ENCODE data around the gene LNPEP.

The LNPEP gene

DNA sequence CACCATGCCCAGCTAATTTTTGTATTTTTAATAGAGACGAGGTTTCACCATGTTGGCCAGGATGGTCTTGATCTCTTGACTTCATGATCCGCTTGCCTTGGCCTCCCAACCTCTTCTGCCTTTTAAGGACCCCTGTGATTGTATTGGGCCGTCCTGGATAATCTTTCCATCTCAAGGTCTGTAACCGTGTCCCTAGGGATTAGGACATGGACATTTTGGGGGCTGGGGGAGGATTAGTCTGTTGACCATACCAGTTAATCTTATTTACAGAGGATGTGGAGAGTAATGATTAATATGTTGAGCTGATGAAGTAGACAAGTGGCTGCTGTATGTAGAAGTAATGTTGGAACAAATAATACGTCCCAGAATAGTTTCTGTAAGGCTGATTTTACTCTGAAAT lies 23.1 kb downstream of the LNPEP start:
- TF ChIP-seq ZNF70 (CRISPR knock-in tag; IDR thresholded peaks at IDR 0.05): no peak
- TF ChIP-seq TOX (CRISPR knock-in tag; IDR thresholded peaks at IDR 0.05; ENCODE audit: borderline replicate concordance): no peak
- no peak for TF ChIP-seq TCF4 (CRISPR knock-in tag; IDR thresholded peaks at IDR 0.05; ENCODE audit: borderline replicate concordance)
- no peak for TF ChIP-seq PPARA (CRISPR knock-in tag; IDR thresholded peaks at IDR 0.05; ENCODE audit: borderline replicate concordance)
- TF ChIP-seq, protein P1, sequence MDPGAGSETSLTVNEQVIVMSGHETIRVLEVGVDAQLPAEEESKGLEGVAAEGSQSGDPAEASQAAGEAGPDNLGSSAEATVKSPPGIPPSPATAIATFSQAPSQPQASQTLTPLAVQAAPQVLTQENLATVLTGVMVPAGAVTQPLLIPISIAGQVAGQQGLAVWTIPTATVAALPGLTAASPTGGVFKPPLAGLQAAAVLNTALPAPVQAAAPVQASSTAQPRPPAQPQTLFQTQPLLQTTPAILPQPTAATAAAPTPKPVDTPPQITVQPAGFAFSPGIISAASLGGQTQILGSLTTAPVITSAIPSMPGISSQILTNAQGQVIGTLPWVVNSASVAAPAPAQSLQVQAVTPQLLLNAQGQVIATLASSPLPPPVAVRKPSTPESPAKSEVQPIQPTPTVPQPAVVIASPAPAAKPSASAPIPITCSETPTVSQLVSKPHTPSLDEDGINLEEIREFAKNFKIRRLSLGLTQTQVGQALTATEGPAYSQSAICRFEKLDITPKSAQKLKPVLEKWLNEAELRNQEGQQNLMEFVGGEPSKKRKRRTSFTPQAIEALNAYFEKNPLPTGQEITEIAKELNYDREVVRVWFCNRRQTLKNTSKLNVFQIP (CRISPR knock-in tag; IDR thresholded peaks at IDR 0.05; ENCODE audit: borderline replicate concordance, low read depth): no peak
- no peak for TF ChIP-seq ZC3H10 (CRISPR knock-in tag; IDR thresholded peaks at IDR 0.05)
- TF ChIP-seq BACH2 (CRISPR knock-in tag; IDR thresholded peaks at IDR 0.05; ENCODE audit: borderline replicate concordance): no peak
- TF ChIP-seq ZNF565 (CRISPR knock-in tag; conservative IDR thresholded peaks at IDR 0.05; ENCODE audit: low read depth): no peak
- TF ChIP-seq, protein P2, sequence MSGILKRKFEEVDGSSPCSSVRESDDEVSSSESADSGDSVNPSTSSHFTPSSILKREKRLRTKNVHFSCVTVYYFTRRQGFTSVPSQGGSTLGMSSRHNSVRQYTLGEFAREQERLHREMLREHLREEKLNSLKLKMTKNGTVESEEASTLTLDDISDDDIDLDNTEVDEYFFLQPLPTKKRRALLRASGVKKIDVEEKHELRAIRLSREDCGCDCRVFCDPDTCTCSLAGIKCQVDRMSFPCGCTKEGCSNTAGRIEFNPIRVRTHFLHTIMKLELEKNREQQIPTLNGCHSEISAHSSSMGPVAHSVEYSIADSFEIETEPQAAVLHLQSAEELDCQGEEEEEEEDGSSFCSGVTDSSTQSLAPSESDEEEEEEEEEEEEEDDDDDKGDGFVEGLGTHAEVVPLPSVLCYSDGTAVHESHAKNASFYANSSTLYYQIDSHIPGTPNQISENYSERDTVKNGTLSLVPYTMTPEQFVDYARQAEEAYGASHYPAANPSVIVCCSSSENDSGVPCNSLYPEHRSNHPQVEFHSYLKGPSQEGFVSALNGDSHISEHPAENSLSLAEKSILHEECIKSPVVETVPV (CRISPR knock-in tag; IDR thresholded peaks at IDR 0.05): no peak
- no peak for TF ChIP-seq ZNF8 (CRISPR knock-in tag; IDR thresholded peaks at IDR 0.05)
- TF ChIP-seq OSR1 (CRISPR knock-in tag; IDR thresholded peaks at IDR 0.05): no peak
- no peak for TF ChIP-seq ESRRG (CRISPR knock-in tag; IDR thresholded peaks at IDR 0.05)
- TF ChIP-seq, protein P3, sequence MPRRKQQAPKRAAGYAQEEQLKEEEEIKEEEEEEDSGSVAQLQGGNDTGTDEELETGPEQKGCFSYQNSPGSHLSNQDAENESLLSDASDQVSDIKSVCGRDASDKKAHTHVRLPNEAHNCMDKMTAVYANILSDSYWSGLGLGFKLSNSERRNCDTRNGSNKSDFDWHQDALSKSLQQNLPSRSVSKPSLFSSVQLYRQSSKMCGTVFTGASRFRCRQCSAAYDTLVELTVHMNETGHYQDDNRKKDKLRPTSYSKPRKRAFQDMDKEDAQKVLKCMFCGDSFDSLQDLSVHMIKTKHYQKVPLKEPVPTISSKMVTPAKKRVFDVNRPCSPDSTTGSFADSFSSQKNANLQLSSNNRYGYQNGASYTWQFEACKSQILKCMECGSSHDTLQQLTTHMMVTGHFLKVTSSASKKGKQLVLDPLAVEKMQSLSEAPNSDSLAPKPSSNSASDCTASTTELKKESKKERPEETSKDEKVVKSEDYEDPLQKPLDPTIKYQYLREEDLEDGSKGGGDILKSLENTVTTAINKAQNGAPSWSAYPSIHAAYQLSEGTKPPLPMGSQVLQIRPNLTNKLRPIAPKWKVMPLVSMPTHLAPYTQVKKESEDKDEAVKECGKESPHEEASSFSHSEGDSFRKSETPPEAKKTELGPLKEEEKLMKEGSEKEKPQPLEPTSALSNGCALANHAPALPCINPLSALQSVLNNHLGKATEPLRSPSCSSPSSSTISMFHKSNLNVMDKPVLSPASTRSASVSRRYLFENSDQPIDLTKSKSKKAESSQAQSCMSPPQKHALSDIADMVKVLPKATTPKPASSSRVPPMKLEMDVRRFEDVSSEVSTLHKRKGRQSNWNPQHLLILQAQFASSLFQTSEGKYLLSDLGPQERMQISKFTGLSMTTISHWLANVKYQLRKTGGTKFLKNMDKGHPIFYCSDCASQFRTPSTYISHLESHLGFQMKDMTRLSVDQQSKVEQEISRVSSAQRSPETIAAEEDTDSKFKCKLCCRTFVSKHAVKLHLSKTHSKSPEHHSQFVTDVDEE (CRISPR knock-in tag; IDR thresholded peaks at IDR 0.05): no peak
- no peak for TF ChIP-seq RARB (CRISPR knock-in tag; IDR thresholded peaks at IDR 0.05)
- TF ChIP-seq, protein P4, sequence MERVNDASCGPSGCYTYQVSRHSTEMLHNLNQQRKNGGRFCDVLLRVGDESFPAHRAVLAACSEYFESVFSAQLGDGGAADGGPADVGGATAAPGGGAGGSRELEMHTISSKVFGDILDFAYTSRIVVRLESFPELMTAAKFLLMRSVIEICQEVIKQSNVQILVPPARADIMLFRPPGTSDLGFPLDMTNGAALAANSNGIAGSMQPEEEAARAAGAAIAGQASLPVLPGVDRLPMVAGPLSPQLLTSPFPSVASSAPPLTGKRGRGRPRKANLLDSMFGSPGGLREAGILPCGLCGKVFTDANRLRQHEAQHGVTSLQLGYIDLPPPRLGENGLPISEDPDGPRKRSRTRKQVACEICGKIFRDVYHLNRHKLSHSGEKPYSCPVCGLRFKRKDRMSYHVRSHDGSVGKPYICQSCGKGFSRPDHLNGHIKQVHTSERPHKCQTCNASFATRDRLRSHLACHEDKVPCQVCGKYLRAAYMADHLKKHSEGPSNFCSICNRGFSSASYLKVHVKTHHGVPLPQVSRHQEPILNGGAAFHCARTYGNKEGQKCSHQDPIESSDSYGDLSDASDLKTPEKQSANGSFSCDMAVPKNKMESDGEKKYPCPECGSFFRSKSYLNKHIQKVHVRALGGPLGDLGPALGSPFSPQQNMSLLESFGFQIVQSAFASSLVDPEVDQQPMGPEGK (CRISPR knock-in tag; IDR thresholded peaks at IDR 0.05; ENCODE audit: borderline replicate concordance): no peak
- no peak for TF ChIP-seq ARNTL (CRISPR knock-in tag; IDR thresholded peaks at IDR 0.05; ENCODE audit: borderline replicate concordance, low read depth)
- no peak for TF ChIP-seq ZFP3 (CRISPR knock-in tag; IDR thresholded peaks at IDR 0.05)
- TF ChIP-seq ISL1 (CRISPR knock-in tag; IDR thresholded peaks at IDR 0.05): no peak
- no peak for TF ChIP-seq GLIS3 (CRISPR knock-in tag; IDR thresholded peaks at IDR 0.05)
- no peak for ATAC-seq

DNA sequence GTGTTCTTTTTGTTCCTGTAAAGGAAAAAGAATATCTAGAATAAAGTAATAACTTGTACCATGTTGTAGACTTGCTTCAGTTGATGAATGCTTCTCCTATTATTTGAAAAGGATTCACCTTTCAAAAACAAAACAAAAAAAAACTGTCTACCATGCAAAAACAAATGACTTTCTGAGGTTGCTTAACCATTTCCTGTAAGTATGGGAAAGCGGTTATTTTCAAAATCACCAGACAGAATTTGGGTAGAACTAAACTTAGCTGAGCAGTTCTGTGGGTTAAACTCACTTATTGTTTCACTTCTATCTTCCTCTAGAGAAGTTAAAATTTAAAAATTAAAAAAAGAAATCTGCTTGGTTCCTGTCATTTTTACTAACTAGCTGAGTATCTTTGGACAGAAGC lies 25.2 kb downstream of the LNPEP start:
- no peak for ATAC-seq
- TF ChIP-seq, protein P5, sequence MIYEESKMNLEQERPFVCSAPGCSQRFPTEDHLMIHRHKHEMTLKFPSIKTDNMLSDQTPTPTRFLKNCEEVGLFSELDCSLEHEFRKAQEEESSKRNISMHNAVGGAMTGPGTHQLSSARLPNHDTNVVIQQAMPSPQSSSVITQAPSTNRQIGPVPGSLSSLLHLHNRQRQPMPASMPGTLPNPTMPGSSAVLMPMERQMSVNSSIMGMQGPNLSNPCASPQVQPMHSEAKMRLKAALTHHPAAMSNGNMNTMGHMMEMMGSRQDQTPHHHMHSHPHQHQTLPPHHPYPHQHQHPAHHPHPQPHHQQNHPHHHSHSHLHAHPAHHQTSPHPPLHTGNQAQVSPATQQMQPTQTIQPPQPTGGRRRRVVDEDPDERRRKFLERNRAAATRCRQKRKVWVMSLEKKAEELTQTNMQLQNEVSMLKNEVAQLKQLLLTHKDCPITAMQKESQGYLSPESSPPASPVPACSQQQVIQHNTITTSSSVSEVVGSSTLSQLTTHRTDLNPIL (CRISPR knock-in tag; IDR thresholded peaks at IDR 0.05; ENCODE audit: low read depth): no peak
- no peak for TF ChIP-seq ZNF8 (CRISPR knock-in tag; IDR thresholded peaks at IDR 0.05)
- TF ChIP-seq ZFP3 (CRISPR knock-in tag; IDR thresholded peaks at IDR 0.05): no peak
- TF ChIP-seq PPARA (CRISPR knock-in tag; IDR thresholded peaks at IDR 0.05; ENCODE audit: borderline replicate concordance): no peak
- TF ChIP-seq ISL1 (CRISPR knock-in tag; IDR thresholded peaks at IDR 0.05): no peak
- no peak for TF ChIP-seq BACH2 (CRISPR knock-in tag; IDR thresholded peaks at IDR 0.05; ENCODE audit: borderline replicate concordance)
- TF ChIP-seq, protein P1 (CRISPR knock-in tag; IDR thresholded peaks at IDR 0.05; ENCODE audit: borderline replicate concordance, low read depth): no peak
- no peak for TF ChIP-seq GLIS3 (CRISPR knock-in tag; IDR thresholded peaks at IDR 0.05)
- TF ChIP-seq ZFP30 (CRISPR knock-in tag; IDR thresholded peaks at IDR 0.05): no peak
- TF ChIP-seq RARB (CRISPR knock-in tag; IDR thresholded peaks at IDR 0.05): no peak
- no peak for TF ChIP-seq ZNF565 (CRISPR knock-in tag; conservative IDR thresholded peaks at IDR 0.05; ENCODE audit: low read depth)
- TF ChIP-seq, protein P4 (CRISPR knock-in tag; IDR thresholded peaks at IDR 0.05; ENCODE audit: borderline replicate concordance): no peak
- no peak for TF ChIP-seq SNAI2 (CRISPR knock-in tag; IDR thresholded peaks at IDR 0.05)
